CD4-positive, alpha-beta T cell treated with Interleukin-15 for 4 hours (primary cell): Measurements from ENCODE around the gene MYH10.

Source experiments
- DNase-seq: peaks from one replicate; pipeline ENCODE4 v3.0.0-alpha.2; 2020; ENCODE audit warnings: low spot score

The MYH10 gene

DNA sequence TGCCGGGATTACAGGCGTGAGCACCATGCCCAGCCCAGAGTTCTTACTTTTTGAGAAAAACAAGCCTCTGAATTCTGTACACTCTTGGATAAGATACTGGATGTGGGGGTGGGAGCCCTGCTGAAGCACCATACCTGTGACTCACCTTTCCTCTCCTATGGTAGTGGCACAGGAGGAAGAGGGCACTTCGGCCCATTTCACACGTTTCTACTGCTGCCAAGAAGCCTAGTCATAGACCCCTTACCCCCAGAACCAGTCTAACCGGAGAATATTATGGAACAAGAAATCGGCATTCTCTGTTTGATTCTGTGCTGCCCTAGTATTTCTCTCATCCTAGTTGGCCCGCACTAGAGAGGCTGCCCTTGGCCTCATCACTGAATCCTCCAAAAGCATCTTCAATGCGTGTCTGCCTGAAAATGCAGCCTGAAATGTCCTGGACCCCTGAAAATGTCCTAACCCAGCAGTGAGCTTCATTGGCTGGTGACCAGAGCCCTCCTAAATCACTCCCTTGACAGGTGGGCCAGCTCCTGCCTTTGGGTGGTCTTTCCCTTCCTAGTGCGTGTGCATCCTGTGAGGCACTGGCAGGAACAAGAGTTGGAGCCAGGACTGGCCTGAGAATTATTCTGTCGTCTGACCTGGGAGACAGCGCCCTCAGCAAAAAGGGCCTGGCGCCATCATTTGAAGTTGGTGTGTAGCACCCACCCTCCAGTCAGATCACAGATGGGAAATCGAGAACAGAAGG is 156.9 kb downstream of the MYH10 start:
- DNase-seq = no peak

DNA sequence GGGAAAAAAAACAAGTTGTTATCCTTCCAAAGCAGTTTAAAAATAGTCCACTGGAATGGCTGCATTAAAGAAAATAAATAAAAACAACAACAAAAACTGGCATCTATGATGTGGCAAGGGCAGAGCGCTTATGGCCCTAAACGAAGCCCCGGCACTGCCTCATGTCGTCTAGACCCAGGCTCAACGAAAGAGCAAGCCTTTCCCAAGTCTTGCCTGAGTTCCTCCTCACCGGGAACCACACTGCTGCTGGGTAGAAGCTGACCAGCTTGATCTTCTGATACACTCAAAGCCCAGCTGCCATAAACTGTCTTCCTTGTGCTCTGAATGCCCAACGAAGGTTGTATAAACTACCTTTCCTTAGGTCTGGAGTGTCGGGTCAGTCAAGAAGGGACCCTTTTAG is 157.9 kb downstream of the MYH10 start:
- DNase-seq = no peak

DNA sequence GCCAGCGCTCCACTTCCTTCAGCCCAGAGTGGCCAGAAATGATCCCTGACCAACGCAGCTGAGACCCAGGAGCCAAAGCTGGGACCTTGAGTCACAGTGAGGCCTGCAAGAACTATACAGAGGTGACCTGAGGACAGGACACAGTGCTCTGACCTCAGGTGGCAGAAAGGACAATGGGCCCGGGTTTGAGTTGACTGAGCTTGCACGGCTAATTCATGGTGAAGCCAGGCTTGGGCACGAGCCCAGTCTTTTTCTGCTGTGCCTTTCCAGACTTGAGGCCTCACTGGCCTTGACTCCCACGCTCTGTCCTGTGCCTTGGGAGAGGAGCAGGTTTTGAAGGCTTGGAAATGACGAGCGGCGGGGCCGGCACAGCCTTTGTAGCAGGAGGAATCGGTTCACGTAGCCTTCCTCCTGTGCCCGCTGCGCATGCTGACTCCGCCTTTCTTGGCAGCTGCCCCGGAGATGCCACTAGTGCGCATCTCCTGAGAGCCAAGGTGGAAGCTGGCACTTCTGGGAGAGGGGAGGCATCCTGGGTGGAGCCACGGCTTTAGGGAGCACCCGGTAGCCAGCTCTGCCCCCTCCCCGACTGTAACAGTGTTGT is 160.0 kb downstream of the MYH10 start:
- no peak for DNase-seq

DNA sequence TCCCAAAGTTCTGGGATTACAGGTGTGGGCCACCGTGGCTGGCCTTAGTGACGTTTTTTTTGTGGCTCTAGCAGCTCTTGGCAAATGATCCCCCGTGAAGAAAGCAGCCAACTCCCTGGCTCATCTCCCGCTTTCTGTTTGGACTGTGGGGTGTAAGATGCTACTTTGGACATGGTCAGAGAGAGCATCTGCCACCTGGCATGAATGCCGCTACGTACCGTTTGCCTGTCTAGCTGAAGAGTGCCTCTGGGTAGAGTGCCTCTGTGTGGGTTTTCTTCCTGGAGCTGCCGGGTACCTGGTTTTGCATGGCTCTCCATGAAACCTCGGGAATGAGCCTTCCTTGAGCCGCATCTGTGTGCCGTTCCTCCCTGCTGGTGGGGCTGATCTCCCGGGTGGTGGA is 160.6 kb downstream of the MYH10 start:
- no peak for DNase-seq

DNA sequence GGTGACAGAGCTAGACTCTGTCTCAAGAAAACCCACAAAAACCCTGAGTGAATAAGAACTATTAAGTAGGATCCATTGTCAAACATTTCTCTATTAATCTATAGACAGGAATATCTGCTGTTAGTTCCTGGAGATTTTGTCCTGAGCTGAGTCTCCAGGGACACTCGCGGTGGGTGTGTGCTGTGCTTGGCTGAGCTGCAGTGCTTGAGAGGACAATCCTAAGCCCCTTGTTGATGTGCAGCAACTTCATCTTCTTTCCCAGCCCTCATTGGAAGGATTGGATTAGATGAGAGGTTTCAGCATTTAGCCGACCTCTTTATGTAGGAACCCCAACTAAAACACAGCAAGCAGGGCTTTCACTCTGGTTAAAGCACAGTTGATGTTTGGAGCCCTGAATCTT is 161.5 kb downstream of the MYH10 start:
- no peak for DNase-seq

DNA sequence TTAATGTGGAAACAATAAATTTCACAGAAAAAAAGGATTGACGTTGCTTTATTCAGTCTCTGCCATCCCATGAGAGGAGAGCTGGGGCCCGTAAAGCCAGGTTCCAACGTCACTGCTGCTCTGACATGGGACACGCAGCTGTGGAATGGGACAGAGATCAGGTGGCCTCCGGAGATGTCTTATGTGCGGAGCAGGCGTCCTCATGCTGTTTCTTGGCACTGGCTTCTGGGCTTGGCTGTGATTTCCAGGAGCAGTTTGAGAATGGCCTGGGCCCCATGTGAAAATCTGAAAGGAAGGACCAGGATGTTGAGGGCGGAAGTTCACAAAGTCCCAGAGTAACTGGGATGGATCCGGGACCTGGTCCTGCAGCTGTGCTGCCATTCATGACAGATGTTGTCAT is 162.4 kb downstream of the MYH10 start:
- no peak for DNase-seq

DNA sequence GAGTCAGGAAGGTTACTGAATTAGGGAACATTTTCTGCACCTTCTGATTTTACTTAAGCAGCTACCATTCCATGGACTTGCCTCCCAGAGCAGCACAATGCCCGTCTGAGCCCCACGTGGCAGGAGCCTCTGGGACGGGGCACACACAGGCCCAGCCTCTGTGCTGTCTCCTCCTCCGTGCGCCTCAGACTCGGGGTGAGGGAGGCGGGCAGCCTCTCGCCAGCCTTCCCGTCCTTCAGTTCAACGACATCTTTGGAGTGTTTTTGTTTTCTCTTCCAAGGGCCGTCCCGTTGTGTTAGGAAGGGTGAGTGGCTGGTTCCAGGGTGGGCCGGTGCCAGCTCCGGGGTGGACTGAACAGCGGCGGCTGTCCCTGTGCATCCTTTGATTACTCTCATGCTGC is 163.0 kb downstream of the MYH10 start:
- no peak for DNase-seq

DNA sequence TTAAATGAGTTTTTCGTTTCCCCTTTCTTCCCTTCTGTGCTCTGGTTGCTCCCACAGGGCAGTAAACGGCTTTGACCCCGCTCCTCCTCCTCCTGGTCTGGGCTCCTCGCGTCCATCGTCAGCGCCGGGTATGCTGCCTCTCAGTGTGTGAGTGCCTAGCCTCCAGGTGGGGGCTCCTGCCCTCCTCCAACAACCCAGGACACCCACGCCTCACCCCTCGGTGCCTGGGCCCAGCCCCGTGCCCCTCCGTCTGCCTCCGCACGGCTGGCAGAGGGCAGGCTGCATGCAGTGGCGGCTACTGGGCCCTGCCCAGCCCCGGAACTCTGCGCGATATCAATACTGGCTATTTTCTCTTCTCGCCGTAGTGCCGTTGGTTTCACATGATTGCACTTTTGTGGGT is 163.7 kb downstream of the MYH10 start:
- DNase-seq = no peak

DNA sequence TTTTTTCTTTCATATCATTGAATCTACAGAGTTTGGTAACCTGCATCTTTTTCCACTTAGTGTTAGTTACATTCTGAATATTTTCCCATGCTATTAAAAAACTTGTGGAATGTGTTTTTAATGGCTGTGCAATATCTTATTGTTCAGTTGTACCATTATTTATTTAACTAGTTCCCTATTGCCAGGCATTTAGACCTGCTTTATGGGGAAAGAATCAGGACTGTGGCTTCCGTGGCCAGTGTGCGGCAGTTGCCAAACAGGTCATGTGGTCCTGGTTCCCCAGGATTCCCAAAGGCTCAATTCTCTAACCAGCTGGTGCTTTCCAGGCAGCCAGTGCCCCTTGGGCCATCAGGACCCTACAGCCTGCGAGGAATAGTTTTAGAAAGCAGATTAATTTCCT is 164.1 kb downstream of the MYH10 start:
- DNase-seq = no peak

DNA sequence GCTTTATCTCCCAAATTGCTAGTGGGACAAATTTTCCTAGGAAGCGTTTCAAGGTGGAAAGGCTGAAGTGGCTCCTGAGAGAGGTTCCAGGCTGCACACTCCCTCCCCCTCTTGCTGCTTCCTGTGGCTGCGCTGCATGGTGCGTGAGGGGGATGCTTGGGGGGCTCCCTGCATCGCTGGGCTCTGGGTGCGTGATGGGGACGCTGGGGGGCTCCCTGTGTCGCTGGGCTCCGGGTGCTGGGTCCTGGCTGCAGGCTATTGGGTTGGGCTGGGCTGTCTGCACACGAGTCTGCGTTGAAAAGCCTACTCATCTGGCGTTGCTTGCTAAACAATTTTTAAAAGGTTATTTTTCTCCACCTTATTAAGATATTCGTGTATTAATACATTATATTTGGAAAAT is 164.8 kb downstream of the MYH10 start:
- no peak for DNase-seq

DNA sequence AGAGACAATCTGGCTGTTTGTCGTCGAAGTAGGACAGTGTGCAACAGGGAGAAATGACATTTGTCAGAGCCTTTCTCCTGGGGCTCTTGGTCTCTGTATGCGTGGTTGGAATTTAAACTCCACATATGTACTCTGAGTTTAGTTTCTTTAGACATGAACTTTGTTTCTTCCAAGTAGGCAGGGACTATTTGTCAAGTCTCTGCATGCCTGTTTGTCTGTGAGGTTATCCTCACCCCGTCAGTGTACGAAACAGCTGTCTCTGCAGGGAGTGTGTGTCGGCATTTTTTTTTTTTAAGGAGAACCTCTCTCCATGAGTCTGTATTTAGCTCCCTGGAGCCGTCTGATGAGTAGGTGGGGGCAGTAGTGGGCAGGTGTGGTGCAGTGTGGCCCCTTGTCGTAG is 165.2 kb downstream of the MYH10 start:
- DNase-seq = no peak

DNA sequence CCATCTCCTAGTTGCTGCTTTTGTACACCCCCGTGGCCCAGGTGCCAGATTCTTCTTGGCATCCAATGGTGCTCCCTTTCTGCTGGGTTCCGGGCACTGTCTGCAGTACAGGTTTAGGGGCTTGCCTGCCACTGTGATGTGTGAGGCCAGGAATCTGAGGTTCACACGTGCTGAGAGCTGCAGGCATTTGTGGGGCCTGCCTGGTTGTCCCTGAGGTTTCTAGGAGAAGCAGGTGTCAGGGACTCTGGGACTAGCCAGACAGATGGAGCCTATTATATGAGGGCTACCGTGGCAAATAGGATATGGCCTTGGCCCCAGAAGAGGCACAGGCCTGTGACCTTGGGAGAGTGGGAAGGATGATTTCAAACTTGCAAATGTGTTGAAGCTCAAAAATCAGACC is 165.6 kb downstream of the MYH10 start:
- no peak for DNase-seq

DNA sequence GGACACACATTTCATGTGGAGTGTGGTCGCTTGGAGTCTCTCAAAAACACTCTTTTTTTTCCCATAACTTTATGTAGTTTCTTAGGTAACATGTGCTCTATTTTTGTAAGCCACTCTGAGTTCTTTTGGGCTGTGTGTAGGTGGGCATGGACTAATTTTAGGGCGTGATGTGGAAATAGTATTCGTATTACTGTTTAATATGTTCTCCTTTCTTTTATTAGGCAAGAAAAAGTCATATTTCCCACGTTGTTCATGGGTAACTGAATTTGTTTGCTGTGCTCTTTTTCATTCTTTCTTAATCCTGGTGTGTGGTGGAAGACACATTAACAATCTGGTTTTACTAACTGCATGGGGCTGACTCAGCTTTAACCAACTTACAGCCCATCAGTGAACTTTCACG is 167.4 kb downstream of the MYH10 start:
- DNase-seq = no peak

DNA sequence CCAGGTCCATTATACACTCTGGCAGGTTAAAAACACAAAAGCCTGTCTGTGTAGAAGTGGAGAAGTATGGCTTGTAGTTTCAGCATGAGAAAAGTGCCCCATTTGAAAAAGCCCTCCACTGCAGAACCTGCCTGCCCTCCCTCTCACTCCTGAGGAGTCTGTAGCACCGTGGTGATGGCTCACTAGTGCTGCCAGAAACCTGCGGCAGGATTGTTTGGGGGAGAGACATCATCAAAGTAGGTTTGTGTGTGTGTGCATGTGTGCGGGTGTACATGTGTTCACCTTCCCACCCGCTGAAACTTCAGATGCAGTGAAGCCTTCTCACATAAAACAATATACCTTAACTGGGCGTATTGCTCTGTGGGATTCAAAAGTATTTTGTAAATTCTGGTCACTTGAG is 168.0 kb downstream of the MYH10 start:
- DNase-seq = no peak

DNA sequence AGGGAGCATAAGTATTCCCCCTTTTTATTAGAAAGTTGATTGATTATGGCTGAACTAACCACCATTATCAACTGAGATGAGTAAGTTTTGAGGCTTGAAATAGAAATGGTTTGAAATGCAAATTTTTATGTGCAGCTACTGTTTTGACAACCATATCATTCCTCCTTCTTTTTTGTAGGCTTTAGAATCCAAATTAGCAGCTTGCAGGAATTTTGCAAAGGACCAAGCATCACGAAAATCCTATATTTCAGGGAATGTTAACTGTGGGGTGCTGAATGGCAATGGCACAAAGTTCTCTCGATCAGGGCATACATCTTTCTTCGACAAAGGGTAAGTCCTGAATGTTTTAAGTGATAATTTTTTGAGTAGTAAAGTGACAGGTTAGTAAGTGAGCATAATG is 170.7 kb downstream of the MYH10 start:
- DNase-seq = no peak

DNA sequence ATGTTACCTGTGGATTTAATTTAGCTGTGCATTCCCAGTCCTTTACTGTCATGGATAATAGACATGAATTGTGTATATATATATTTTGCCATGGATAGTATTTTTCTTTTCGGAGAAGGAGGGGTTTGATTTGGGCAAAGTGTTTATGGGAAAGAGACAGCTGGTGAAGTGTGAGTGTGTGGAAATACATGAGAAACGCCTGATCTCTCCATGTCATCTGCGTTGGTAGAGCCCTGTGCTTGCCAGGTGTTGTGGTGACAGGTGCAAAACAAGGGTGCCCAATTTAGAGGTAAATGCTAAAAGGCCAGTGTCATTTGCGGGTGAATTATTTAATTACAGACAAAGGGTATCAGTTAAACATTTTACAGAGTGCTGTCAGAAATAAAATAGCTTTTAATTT is 171.4 kb downstream of the MYH10 start:
- no peak for DNase-seq

DNA sequence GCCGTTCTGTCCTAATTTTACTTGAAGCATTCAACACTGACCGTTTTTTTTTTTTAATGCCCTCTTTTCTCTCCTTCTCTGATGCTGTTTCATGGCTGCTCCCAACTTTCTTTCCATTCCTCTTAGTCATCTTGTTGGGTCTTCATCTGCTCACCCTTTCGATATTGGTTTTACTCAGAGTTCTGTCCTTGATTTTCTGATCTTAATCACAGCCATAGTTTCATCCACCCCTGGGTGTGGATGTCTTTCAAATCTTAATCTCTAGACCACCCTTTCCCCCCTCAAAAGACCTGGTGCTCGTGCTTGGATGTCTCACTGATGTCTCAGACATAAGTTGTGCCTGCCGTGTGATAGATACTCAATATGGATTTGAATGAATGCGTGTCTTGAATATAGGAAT is 172.4 kb downstream of the MYH10 start:
- no peak for DNase-seq

DNA sequence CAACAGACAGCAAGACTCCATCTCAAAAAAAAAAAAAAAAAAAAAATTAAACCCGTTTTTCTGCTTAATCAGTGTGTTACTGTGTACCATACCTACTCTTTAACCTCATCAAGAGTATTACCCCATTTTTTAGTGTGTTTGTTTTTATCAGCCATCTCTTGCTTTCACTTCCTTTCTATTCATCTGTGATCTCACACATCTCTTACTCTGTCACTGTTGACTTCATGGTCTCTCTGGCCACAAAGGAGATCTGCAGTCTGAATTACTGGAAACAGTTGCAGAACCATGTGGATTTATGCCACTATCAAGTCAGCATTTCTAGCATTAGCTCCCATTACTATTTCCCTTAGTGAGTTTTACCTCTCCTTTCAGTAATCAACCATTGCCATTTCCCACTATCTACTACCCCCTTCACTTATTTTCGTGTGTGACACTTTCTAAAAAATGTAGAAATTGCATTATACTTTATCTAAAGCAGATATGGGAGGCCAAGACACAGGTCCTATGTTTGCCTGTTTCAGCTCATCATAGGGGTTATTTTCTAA is 174.8 kb downstream of the MYH10 start:
- no peak for DNase-seq

DNA sequence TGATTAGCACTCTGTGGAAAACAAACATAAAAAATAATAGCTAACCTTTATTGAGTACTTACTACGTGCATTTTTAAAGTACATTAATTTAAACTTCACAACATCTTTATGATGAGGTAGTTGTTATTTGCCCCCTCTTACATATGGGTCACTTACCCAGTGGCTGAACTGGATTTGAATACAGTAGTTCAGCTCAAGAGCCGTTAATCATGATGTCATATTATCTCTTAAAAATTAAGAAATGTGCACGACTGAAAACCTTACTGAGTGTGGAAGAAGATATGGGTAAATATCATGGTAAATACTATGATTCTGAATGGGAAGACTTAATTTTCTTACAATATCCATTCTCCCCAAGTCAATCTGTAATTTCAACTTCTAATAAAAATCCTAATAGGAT is 177.2 kb downstream of the MYH10 start:
- no peak for DNase-seq

DNA sequence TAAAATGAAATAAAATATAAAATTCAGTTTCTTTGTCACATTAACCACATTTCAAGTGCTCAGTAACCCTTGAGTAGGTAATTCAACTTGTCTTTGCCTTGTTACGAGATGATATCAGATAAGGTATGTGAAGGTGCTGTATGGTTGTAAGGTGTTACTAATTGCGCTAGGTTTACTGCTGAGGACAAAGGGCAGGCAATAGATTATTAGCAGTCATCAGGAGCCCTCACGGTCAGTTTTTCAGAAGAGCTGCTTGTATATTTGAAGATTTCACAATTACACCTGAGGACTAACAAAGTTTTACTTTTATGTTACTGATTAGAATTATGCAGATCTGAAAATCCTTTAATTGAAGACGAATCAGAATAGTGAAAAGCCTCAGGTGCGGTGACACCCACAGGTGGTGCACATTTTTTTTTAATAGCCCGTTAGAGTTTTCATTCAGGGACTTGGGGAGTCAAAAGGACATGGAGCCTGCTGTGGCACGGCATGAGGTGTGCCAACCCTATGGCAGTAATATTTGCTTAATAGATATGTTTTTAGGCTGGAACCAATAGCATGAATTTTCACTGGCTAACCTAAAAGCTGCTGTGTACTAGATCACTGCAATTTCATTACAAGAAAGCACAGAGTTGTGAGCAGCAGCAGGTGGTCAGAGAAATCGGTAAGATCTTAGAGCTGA is 178.5 kb downstream of the MYH10 start:
- no peak for DNase-seq

DNA sequence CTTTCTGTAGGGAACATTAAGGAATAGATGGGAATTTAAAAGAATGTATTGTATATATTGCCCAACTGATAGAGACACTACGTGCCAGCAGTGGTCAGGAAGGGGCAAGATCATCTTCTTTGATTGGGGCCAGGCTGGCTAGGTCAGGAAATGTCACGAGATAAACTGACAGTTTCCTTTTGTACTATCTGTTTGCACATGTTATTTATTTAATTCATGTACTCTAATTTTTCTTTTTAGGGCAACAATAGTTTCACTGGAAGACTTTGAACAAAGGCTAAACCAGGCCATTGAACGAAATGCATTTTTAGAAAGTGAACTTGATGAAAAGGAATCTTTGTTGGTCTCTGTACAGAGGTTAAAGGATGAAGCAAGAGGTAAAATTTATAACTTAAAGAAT is 182.2 kb downstream of the MYH10 start:
- DNase-seq = no peak

DNA sequence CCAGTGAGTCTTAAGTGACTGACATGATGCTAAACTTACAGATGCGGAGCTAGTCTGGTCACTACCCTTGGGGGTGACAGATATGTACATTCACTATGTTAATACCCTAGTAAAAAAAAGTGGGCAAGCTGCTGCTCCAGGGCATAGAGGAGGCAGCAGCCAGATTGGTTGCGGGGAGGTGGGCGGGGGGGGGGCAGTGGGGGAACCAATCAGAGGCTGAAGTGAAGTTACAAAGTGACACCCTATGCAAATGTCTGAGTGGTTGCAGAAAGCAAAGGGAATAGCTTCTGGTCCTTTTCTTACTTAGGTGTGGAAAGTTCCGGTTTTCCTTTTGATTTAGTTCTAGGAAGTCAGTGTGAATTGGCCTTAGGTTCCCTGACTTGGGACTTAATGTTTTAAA is 182.7 kb downstream of the MYH10 start:
- no peak for DNase-seq

DNA sequence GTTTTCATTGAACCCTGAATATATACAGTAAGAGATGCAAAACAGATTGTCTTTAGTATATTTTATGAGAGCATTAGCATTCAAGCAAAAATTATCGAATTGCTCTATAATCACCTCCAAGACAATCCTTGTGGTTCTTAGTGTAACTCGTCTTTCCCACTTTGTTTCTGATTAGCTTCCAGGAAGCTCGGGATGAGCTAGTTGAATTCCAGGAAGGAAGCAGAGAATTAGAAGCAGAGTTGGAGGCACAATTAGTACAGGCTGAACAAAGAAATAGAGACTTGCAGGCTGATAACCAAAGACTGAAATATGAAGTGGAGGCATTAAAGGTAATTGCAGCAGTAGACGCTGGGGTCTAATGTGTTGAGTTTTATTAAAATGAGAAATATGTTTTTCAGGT is 185.0 kb downstream of the MYH10 start:
- no peak for DNase-seq
